Fibroblast of mammary gland (primary cell): ENCODE measurements around the gene BRME1.
A peak's percentile ranks its signal among the peaks of the same experiment; 100 is the strongest.

ENCODE experiments used
- DNase-seq: peaks from one replicate; pipeline ENCODE4 v3.0.0-alpha.2; 2010; ENCODE audit warnings: low read depth
- H3K4me3 ChIP-seq: 2 replicates; pipeline ENCODE4 v1.5.1; 2011; ENCODE audit warnings: low read depth, mild to moderate bottlenecking, low read length, moderate library complexity; ENCODE audit not compliant: control insufficient read depth
- CTCF ChIP-seq: conservative IDR thresholded peaks from 2 replicates; pipeline ENCODE4 v1.5.1; 2011; ENCODE audit warnings: low read depth, low read length, inconsistent platforms; ENCODE audit not compliant: control insufficient read depth, insufficient read depth

The BRME1 gene

GRCh38 chr19:13870873-13871272, 35.0 kb downstream of the BRME1 start:
- DNase-seq, result no peak
- no peak for TF ChIP-seq CTCF
- no peak overlapping the region for H3K4me3 ChIP-seq

GRCh38 chr19:13869281-13869680, 36.6 kb downstream of the BRME1 start:
- H3K4me3 ChIP-seq, result no peak overlapping the region
- DNase-seq, result no peak

GRCh38 chr19:13868663-13869062, 37.3 kb downstream of the BRME1 start:
- no peak overlapping the region for H3K4me3 ChIP-seq
- no peak for TF ChIP-seq CTCF

More at GRCh38 chr19:13869281-13869680, 36.6 kb downstream of the BRME1 start:
- no peak for TF ChIP-seq CTCF

GRCh38 chr19:13866463-13867046, 39.4 kb downstream of the BRME1 start:
- no peak for DNase-seq
- no peak for TF ChIP-seq CTCF
- H3K4me3 ChIP-seq, result no peak overlapping the region

More at GRCh38 chr19:13868663-13869062, 37.3 kb downstream of the BRME1 start:
- no peak for DNase-seq

GRCh38 chr19:13865571-13866462, 40.1 kb downstream of the BRME1 start:
- no peak for DNase-seq
- TF ChIP-seq CTCF, result no peak
- H3K4me3 ChIP-seq, result peak overlapping the region; percentile 36

DNA sequence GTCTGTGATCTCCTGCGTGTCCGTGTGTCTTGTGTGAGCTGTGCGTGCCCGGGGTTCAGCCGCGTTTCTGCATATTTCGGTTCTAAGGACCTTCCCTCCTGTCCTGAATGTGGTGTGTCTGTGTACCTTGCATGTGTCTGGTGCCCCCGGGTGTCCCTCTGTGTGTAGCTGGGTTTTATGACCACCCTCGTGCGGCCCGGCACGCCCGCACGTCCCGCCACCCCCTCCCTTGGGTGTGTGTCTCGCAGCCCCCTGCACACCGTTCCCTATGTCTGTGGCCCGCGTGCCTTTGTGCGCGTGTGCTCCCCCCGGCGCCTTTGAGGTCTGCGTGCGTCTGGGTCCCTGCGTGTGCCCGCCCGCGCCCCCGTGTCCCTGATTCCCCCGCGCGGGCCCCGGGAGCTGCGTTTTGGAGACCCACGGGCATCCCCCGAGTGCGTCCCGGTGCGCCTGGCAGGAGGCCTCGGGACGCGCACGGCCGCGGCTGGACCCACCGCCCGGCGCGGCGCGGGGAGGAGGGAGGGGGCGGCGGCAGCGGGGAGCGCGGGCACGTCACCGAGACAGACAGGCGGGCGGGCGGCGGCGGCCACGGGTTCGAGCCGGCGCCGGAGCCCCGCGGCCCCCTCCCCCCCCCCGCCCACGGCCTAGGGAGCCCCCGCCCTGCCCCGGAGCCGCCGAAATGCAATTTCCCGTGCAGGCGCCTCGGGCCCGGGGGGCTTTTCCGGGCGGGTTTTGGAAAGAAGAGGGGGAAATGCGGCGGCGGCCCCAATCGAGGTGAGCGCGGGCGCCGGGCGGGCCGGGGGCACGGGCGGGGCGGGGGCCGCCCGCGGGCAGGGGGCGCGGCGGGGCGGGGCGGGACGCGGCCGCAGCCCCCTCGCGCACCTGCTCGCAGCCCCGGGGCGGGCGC, 41.0 kb downstream of the BRME1 start:
- peak overlapping the region; percentile 25 for H3K4me3 ChIP-seq
- no peak for DNase-seq
- TF ChIP-seq CTCF, result no peak
